Osteocyte (in vitro differentiated cells): ENCODE data around the gene TEX261. TPM values are rescaled to one million over a fixed set of nuclear protein-coding genes. Genes with fewer than 3 reads are reported as not detected.
A peak's percentile ranks its signal among the peaks of the same experiment; 100 is the strongest.

Experiments used
- DNase-seq: peaks from one replicate; pipeline ENCODE4 v3.0.0; 2021; ENCODE audit warnings: mixed read lengths; ENCODE audit not compliant: unreplicated experiment; ENCODE audit errors: extremely low spot score
- H3K27ac Mint-ChIP-seq: one replicate; pipeline ENCODE4 v1.8.0; 2021; ENCODE audit warnings: mild to moderate bottlenecking, mixed read lengths; ENCODE audit not compliant: unreplicated experiment
- H3K27me3 Mint-ChIP-seq: one replicate; pipeline ENCODE4 v1.8.0; 2021; ENCODE audit warnings: mixed read lengths; ENCODE audit not compliant: unreplicated experiment
- H3K36me3 Mint-ChIP-seq: one replicate; pipeline ENCODE4 v1.8.0; 2021; ENCODE audit warnings: mixed read lengths; ENCODE audit not compliant: unreplicated experiment
- H3K4me1 Mint-ChIP-seq: one replicate; pipeline ENCODE4 v1.8.0; 2021; ENCODE audit warnings: mixed read lengths; ENCODE audit not compliant: unreplicated experiment
- H3K4me3 Mint-ChIP-seq: one replicate; pipeline ENCODE4 v1.8.0; 2021; ENCODE audit warnings: mild to moderate bottlenecking, moderate library complexity, mixed read lengths; ENCODE audit not compliant: unreplicated experiment
- H3K9me3 Mint-ChIP-seq: one replicate; pipeline ENCODE4 v1.8.0; 2021; ENCODE audit warnings: mixed read lengths; ENCODE audit not compliant: unreplicated experiment
- CTCF ChIP-seq: fragments of 200-600 bp; sonication (generic); IDR thresholded peaks from 2 replicates; pipeline ENCODE4 v1.5.0; 2021; ENCODE audit warnings: antibody characterized with exemption, mild to moderate bottlenecking, moderate library complexity
- total RNA-seq: library from RNA; stranded (reverse); gene quantifications from 2 replicates; pipeline ENCODE4 v1.2.1, GENCODE V29; 2021

The TEX261 gene
- total RNA-seq, 1 donor from 2014 or later = 71.2 TPM

DNA sequence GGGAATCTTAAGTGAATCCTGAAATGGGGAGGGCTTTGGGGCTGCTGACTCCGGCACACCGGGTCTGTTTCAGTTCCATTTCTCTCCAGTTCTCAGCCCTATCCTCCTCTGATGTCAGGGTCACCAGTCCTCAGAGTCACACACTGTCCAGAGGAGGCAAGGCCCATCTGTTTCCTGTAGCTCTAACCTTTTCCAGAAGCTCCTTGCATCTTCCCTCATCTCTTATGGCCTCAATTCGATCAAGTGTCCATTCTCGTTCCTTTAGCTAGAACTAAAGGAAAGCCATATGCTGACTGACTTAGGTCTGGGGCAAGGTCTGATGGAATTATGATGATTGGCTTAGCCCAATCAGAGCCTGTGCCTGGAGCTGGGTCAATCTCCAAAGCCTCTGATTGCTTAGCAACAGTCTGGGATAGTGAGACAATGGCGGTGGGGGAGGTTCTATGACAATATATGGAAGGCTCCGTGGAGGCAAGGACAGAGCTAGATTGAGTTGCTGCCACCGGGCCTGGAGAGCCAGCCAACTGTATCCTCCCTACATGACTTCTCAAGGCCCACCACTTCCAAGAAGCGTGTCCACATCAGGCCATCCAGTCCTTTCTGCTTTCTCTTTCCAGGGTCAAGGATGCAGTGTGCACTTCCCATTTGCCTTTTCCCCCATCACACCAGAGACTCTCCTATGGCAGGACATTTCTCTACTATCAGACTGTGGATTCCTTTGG lies 11.0 kb downstream of the TEX261 start:
- Mint-ChIP-seq H3K27ac (no peak overlapping the region), H3K4me3 (no peak overlapping the region), H3K4me1 (no peaks in the 10 kb centered on the region), H3K36me3 (peaks cover 28% of the 10 kb centered on the region), H3K9me3 (no peaks in the 10 kb centered on the region), H3K27me3 (no peaks in the 10 kb centered on the region)
- no peak for TF ChIP-seq CTCF
- DNase-seq = peak; percentile 49

GRCh38 chr2:70982971-70983370 lies 11.7 kb downstream of the TEX261 start:
- no peak overlapping the region for H3K27ac Mint-ChIP-seq
- no peak for TF ChIP-seq CTCF
- no peaks in the 10 kb centered on the region for H3K9me3 Mint-ChIP-seq
- H3K4me1 Mint-ChIP-seq = peaks cover 3% of the 10 kb centered on the region
- no peaks in the 10 kb centered on the region for H3K27me3 Mint-ChIP-seq
- H3K4me3 Mint-ChIP-seq = no peak overlapping the region
- H3K36me3 Mint-ChIP-seq = peaks cover 26% of the 10 kb centered on the region
- DNase-seq = peak; percentile 36

GRCh38 chr2:70981866-70982810 lies 12.5 kb downstream of the TEX261 start:
- peaks cover 9% of the 10 kb centered on the region for H3K4me1 Mint-ChIP-seq
- no peaks in the 10 kb centered on the region for H3K9me3 Mint-ChIP-seq
- no peak overlapping the region for H3K27ac Mint-ChIP-seq
- peak; percentile 71 for DNase-seq
- no peak for TF ChIP-seq CTCF
- no peak overlapping the region for H3K4me3 Mint-ChIP-seq
- H3K27me3 Mint-ChIP-seq = no peaks in the 10 kb centered on the region
- H3K36me3 Mint-ChIP-seq = peaks cover 20% of the 10 kb centered on the region

DNA sequence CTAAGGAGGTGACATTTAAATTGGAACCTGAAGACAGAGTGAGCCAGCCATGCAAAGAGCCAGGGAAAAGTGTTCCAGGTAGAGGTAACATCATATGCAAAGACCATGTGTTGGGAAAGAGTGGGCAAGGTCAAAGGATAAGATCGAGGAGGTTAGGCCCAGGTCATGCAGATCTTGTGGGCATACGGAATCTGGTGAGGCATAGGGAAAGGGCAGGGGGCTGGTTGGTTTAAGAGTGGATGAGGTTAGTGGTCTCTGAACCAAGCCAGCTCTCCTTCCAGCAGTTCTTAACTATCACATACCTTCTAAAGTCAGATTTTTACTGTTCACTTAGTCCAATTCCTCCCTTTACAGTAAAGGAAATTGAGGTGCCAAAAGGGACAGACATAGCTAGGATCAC lies 13.3 kb downstream of the TEX261 start:
- H3K9me3 Mint-ChIP-seq = no peaks in the 10 kb centered on the region
- no peak for TF ChIP-seq CTCF
- H3K4me1 Mint-ChIP-seq = peaks cover 13% of the 10 kb centered on the region
- H3K36me3 Mint-ChIP-seq = peaks cover 13% of the 10 kb centered on the region
- H3K4me3 Mint-ChIP-seq = no peak overlapping the region
- no peak overlapping the region for H3K27ac Mint-ChIP-seq
- DNase-seq = peak; percentile 36
- no peaks in the 10 kb centered on the region for H3K27me3 Mint-ChIP-seq

DNA sequence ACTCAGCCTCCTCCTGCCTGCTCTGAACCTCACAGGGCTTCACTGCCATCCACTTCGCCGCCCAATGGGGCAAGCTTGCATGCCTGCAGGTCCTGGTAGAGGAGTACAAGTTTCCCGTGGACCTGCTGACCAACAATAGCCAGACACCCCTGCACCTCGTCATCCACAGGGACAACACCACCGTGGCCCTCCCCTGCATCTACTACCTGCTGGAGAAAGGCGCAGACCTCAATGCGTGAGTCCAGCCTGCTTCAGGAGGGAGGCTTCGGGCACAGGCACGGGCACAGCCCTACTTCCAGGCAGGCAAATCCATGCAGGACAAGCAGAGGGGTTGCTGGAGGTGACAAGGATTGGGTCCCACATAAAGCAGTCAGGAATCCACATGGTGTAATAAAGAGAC lies 15.0 kb downstream of the TEX261 start:
- Mint-ChIP-seq H3K36me3 (peaks cover 3% of the 10 kb centered on the region), H3K9me3 (no peaks in the 10 kb centered on the region), H3K27me3 (no peaks in the 10 kb centered on the region), H3K4me1 (peaks cover 14% of the 10 kb centered on the region), H3K4me3 (peak overlapping the region; percentile 44), H3K27ac (no peak overlapping the region)
- peak; percentile 69 for DNase-seq
- TF ChIP-seq CTCF = no peak
